ACHN (cell line): ENCODE measurements around the gene FOXP1.

Source experiments
- DNase-seq: peaks from one replicate; pipeline ENCODE4 v3.0.0-alpha.2; 2015
- in situ Hi-C: cut with HindIII; loops from 2 replicates; pipeline ENCODE4 v1.10.0; 2017; ENCODE audit warnings: low sequenced_read_pairs, low pct_ligation_motif_present, low pct_unique_long_range_greater_than_20kb

FOXP1 gene

GRCh38 chr3:71070497-71071463 lies 512.7 kb downstream of the FOXP1 start:
- in situ Hi-C loops, result no loop called here
- no peak for DNase-seq

- in situ Hi-C loops, result no loop called here
- DNase-seq, result peak; percentile 39
Observed at GRCh38 chr3:71069797-71070196, 513.7 kb downstream of the FOXP1 start.

GRCh38 chr3:71067977-71068654 lies 515.4 kb downstream of the FOXP1 start:
- in situ Hi-C loops, result no loop called here
- DNase-seq, result no peak

GRCh38 chr3:71066849-71067261 lies 516.7 kb downstream of the FOXP1 start:
- in situ Hi-C loops, result no loop called here
- no peak for DNase-seq

- in situ Hi-C loops, result no loop called here
- peak; percentile 27 for DNase-seq
Observed at GRCh38 chr3:71066356-71066755, 517.2 kb downstream of the FOXP1 start.

GRCh38 chr3:71065764-71066013 lies 517.8 kb downstream of the FOXP1 start:
- in situ Hi-C loops, result no loop called here
- DNase-seq, result no peak

GRCh38 chr3:71064956-71065763 lies 518.4 kb downstream of the FOXP1 start:
- in situ Hi-C loops, result no loop called here
- DNase-seq, result peak; percentile 37

GRCh38 chr3:71064291-71064955 lies 519.1 kb downstream of the FOXP1 start:
- DNase-seq, result peak; percentile 49
- in situ Hi-C loops, result no loop called here

GRCh38 chr3:71063773-71064290 lies 519.7 kb downstream of the FOXP1 start:
- in situ Hi-C loops, result no loop called here
- peak; percentile 22 for DNase-seq

- in situ Hi-C loops, result no loop called here
- no peak for DNase-seq
Observed at GRCh38 chr3:71062952-71063772, 520.4 kb downstream of the FOXP1 start.

GRCh38 chr3:71062037-71062932 lies 521.2 kb downstream of the FOXP1 start:
- DNase-seq, result no peak
- in situ Hi-C loops, result no loop called here

GRCh38 chr3:71061581-71061980 lies 521.9 kb downstream of the FOXP1 start:
- in situ Hi-C loops, result no loop called here
- DNase-seq, result no peak

- in situ Hi-C loops, result no loop called here
- no peak for DNase-seq
Observed at GRCh38 chr3:71061037-71061436, 522.5 kb downstream of the FOXP1 start.

- in situ Hi-C loops, result no loop called here
Observed at GRCh38 chr3:71060536-71060935, 523.0 kb downstream of the FOXP1 start.

GRCh38 chr3:71057526-71057894 lies 526.0 kb downstream of the FOXP1 start:
- in situ Hi-C loops, result no loop called here
- DNase-seq, result no peak

More at GRCh38 chr3:71060536-71060935, 523.0 kb downstream of the FOXP1 start:
- DNase-seq, result no peak

GRCh38 chr3:71056327-71056726 lies 527.2 kb downstream of the FOXP1 start:
- DNase-seq, result no peak
- in situ Hi-C loops, result no loop called here
